Stimulated activated naive CD8-positive, alpha-beta T cell treated with anti-CD3 and anti-CD28 coated beads, Interleukin-15, amount 100 ng/mL, for 72 hours (primary cell): ENCODE measurements around the gene TERB1.

Experiments
- ATAC-seq: fragments of 150-1000 bp; cut with Tn5 transposase; 2 replicates; pipeline ENCODE4 v1.10.0; 2021; ENCODE audit warnings: mild to moderate bottlenecking, moderate library complexity
- DNase-seq, 2 donors: peaks; one replicate each; pipeline ENCODE4 v3.0.0; 2021 to 2022
- H3K27ac Mint-ChIP-seq, 2 donors: one replicate each; pipeline ENCODE4 v1.8.0; 2022; ENCODE audit warnings: mild to moderate bottlenecking in 2 of 2, mixed read lengths in 2 of 2, moderate library complexity in 2 of 2
- H3K27me3 Mint-ChIP-seq: one replicate; pipeline ENCODE4 v1.8.0; 2022; ENCODE audit warnings: mixed read lengths
- H3K4me1 Mint-ChIP-seq: one replicate; pipeline ENCODE4 v1.8.0; 2022; ENCODE audit warnings: mild to moderate bottlenecking, mixed read lengths
- H3K4me3 Mint-ChIP-seq, 2 donors: one replicate each; pipeline ENCODE4 v1.8.0; 2022; ENCODE audit warnings: mild to moderate bottlenecking in 2 of 2, mixed read lengths in 2 of 2, moderate library complexity in 1 of 2
- H3K9me3 Mint-ChIP-seq, 2 donors: one replicate each; pipeline ENCODE4 v1.8.0; 2022; ENCODE audit warnings: mixed read lengths in 2 of 2

The TERB1 gene

GRCh38 chr16:66706506-66706880 lies 94.9 kb downstream of the TERB1 start:
- no peaks in the 10 kb centered on the region for H3K27me3 Mint-ChIP-seq
- DNase-seq (no peak), ATAC-seq (no peak)
- H3K9me3 Mint-ChIP-seq: no peaks in the 10 kb centered on the region
- no peaks in the 10 kb centered on the region for H3K4me1 Mint-ChIP-seq
- no peak overlapping the region for H3K27ac Mint-ChIP-seq
- no peak overlapping the region for H3K4me3 Mint-ChIP-seq

- H3K4me1 Mint-ChIP-seq: no peaks in the 10 kb centered on the region
- DNase-seq (no peak), ATAC-seq (no peak)
- H3K27me3 Mint-ChIP-seq: no peaks in the 10 kb centered on the region
- H3K9me3 Mint-ChIP-seq: no peaks in the 10 kb centered on the region
- no peak overlapping the region for H3K4me3 Mint-ChIP-seq
- no peak overlapping the region for H3K27ac Mint-ChIP-seq
Observed at GRCh38 chr16:66705790-66706505, 95.4 kb downstream of the TERB1 start.
